C4-2B (cell line): ENCODE measurements around the gene TTLL5.

Source experiments
- ZFX ChIP-seq: fragments of 450-650 bp; IDR thresholded peaks from 2 replicates; pipeline ENCODE4 v1.6.1; 2017
- TF ChIP-seq, protein P1 (sequence below): fragments of 450-650 bp; conservative IDR thresholded peaks from 2 replicates; pipeline ENCODE4 v1.5.1; 2017; ENCODE audit warnings: mild to moderate bottlenecking

DNA sequence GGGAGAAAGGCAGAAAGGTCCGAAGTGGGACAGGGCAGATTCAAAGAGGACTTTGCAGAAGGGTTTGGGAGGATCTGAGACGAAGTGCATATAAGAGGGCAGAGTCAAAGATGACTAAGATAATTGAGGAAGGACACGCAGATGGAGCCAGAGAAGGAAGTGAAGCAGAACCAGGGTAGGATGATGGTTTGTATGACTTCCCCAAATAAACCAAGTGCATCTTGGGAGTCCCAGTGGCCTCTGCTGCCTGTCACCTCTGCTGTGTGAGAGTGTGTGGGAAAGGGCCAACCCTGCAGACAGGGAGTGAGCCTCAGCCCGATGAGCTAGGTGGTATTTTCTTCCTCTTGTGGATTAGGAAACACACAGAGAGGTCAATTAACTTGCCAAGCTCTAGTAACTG is 45.8 kb upstream of the TTLL5 start:
- TF ChIP-seq, protein P1, sequence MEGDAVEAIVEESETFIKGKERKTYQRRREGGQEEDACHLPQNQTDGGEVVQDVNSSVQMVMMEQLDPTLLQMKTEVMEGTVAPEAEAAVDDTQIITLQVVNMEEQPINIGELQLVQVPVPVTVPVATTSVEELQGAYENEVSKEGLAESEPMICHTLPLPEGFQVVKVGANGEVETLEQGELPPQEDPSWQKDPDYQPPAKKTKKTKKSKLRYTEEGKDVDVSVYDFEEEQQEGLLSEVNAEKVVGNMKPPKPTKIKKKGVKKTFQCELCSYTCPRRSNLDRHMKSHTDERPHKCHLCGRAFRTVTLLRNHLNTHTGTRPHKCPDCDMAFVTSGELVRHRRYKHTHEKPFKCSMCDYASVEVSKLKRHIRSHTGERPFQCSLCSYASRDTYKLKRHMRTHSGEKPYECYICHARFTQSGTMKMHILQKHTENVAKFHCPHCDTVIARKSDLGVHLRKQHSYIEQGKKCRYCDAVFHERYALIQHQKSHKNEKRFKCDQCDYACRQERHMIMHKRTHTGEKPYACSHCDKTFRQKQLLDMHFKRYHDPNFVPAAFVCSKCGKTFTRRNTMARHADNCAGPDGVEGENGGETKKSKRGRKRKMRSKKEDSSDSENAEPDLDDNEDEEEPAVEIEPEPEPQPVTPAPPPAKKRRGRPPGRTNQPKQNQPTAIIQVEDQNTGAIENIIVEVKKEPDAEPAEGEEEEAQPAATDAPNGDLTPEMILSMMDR, result no peak
- TF ChIP-seq ZFX, result no peak
